ENCODE results near the gene OR9K2.
"Not testable (repeated sequence)": the region's sequence is repeated elsewhere in the genome, so short reads cannot be mapped to it uniquely, and the experiment has no call there.

GRCh38 chr12:55171846-55172245 lies 45.6 kb downstream of the OR9K2 start:
- not testable (repeated sequence) for TF ChIP-seq EZH2 (IDR thresholded peaks at IDR 0.05); CTCF (IDR thresholded peaks at IDR 0.05 in 2 of 3, conservative IDR thresholded peaks at IDR 0.05 in 1 of 3; ENCODE audit: borderline replicate concordance in 1 of 3, insufficient read depth in 1 of 3, low read depth in 2 of 3, low read length in 2 of 3); POLR2AphosphoS5 (IDR thresholded peaks at IDR 0.05; ENCODE audit: low read depth, low read length); POLR2A (IDR thresholded peaks at IDR 0.05; ENCODE audit: borderline replicate concordance, extremely low read depth, insufficient read depth, insufficient read length); EGR1 (IDR thresholded peaks at IDR 0.05; ENCODE audit: low read depth); REST (IDR thresholded peaks at IDR 0.05; ENCODE audit: low read depth); TCF7L2 (IDR thresholded peaks at IDR 0.05; ENCODE audit: borderline replicate concordance, extremely low read depth, insufficient read depth, insufficient read length); YY1 (IDR thresholded peaks at IDR 0.05; ENCODE audit: extremely low read depth, insufficient replicate concordance, low read depth, low read length); MAX (IDR thresholded peaks at IDR 0.05); ZFX (IDR thresholded peaks at IDR 0.05); ELF1 (IDR thresholded peaks at IDR 0.05; ENCODE audit: borderline replicate concordance, low read depth); JUND (IDR thresholded peaks at IDR 0.05); SIN3A (IDR thresholded peaks at IDR 0.05; ENCODE audit: low read depth)

Measured in HCT116 (cell line).